K562 (cell line): ENCODE data around the gene MAD1L1. TPM values are rescaled to one million over a fixed set of nuclear protein-coding genes. Genes with fewer than 3 reads are reported as not detected.

Experiments
- EHMT2 ChIP-seq: fragments of 450-650 bp; IDR thresholded peaks from 2 replicates; pipeline ENCODE4 v1.6.1; 2018; ENCODE audit warnings: antibody characterized with exemption
- FOSL1 ChIP-seq: fragments of 200-800 bp; sonication (Bioruptor generic); conservative IDR thresholded peaks from 2 replicates; pipeline ENCODE4 v1.6.1; 2016; ENCODE audit warnings: missing genetic modification characterization, missing compliant biosample characterization
- MEIS2 ChIP-seq: fragments of 450-650 bp; IDR thresholded peaks from 2 replicates; pipeline ENCODE4 v1.6.1; 2014; ENCODE audit warnings: mild to moderate bottlenecking; ENCODE audit not compliant: partially characterized antibody
- NCOR1 ChIP-seq: fragments of 450-650 bp; IDR thresholded peaks from 2 replicates; pipeline ENCODE4 v1.6.1; 2016; ENCODE audit warnings: mild to moderate bottlenecking, moderate library complexity
- SRSF9 ChIP-seq: fragments of 200-400 bp; formaldehyde crosslinking; IDR thresholded peaks from 2 replicates; pipeline ENCODE4 v1.6.1; 2017; ENCODE audit warnings: low read depth, low read length, borderline replicate concordance
- ZBTB17 ChIP-seq: fragments of 450-650 bp; formaldehyde crosslinking; IDR thresholded peaks from 2 replicates; pipeline ENCODE4 v1.4.0; 2020; ENCODE audit warnings: mild to moderate bottlenecking
- ZNF695 ChIP-seq: fragments of 450-650 bp; formaldehyde crosslinking; IDR thresholded peaks from 2 replicates; pipeline ENCODE4 v1.4.0; 2020; ENCODE audit warnings: mild to moderate bottlenecking, moderate library complexity
- polyA plus RNA-seq, 8 experiments: library from polyadenylated mRNA; depleted of rRNA in 4 of 8; stranded (reverse) in 5 of 8; unstranded in 3 of 8; fragments of >200 nt; fragmentation: Nextera tagmentation in 2 of 8; fragmentation: Illumina TruSeq in 1 of 8; extraction: Ambion mirVana in 2 of 8; extraction: Trizol in 1 of 8; gene quantifications; 2 replicates each; pipeline versions ENCODE4 v1.2.1 to v1.2.3, GENCODE V29; 2011 to 2014; ENCODE audit warnings: inconsistent platforms in 1 of 8, missing spikeins in 1 of 8
- total RNA-seq, 7 experiments: library from RNA; depleted of rRNA in 6 of 7; stranded (reverse); fragments of >200 nt in 6 of 7; fragmentation: Illumina TruSeq in 2 of 7; extraction: Trizol in 2 of 7; gene quantifications; 2 replicates each; pipeline versions ENCODE4 v1.2.1 to v1.2.3, GENCODE V29; 2011 to 2021; ENCODE audit warnings: low replicate concordance in 1 of 7
- TF ChIP-seq, protein P1 (sequence below): fragments of 200-800 bp; sonication (Bioruptor generic); IDR thresholded peaks from 2 replicates; pipeline ENCODE4 v1.6.1; 2016; ENCODE audit warnings: missing genetic modification characterization, missing compliant biosample characterization
- TF ChIP-seq, protein P2 (sequence below): fragments of 250-450 bp; sonication (Bioruptor Pico); IDR thresholded peaks from 2 replicates; pipeline ENCODE4 v1.4.0; 2020

MAD1L1 gene
- total and polyA plus RNA-seq, 9 of the 15 experiments (the other 6 are each of a cell fraction or from before 2014, with no cell fraction given), result 1.7 to 89.7 (median 18.0) TPM

DNA sequence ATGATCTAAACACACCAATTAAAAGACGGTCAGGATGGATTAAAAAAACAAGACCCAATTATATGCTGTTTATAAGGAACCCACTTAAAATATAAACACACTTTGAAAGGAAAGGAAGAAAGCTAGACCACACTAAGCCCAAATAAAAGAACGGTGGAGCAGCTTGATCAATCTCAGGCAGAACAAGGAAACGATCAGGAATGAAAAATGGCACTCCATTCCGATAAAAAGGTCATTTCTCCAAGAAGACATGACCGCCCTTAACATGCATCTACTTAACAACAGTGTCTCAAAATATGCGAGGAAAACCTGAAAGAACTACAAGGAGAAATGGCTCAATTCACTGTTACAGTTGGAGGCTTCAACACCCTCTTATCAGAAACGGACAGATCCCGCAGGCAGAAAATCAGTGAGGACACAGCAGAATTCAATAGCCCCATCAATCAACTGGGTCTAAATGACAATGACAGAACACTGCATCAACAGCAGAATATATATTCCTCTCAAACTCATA is 210.0 kb downstream of the MAD1L1 start (continued):
- TF ChIP-seq, protein P1, sequence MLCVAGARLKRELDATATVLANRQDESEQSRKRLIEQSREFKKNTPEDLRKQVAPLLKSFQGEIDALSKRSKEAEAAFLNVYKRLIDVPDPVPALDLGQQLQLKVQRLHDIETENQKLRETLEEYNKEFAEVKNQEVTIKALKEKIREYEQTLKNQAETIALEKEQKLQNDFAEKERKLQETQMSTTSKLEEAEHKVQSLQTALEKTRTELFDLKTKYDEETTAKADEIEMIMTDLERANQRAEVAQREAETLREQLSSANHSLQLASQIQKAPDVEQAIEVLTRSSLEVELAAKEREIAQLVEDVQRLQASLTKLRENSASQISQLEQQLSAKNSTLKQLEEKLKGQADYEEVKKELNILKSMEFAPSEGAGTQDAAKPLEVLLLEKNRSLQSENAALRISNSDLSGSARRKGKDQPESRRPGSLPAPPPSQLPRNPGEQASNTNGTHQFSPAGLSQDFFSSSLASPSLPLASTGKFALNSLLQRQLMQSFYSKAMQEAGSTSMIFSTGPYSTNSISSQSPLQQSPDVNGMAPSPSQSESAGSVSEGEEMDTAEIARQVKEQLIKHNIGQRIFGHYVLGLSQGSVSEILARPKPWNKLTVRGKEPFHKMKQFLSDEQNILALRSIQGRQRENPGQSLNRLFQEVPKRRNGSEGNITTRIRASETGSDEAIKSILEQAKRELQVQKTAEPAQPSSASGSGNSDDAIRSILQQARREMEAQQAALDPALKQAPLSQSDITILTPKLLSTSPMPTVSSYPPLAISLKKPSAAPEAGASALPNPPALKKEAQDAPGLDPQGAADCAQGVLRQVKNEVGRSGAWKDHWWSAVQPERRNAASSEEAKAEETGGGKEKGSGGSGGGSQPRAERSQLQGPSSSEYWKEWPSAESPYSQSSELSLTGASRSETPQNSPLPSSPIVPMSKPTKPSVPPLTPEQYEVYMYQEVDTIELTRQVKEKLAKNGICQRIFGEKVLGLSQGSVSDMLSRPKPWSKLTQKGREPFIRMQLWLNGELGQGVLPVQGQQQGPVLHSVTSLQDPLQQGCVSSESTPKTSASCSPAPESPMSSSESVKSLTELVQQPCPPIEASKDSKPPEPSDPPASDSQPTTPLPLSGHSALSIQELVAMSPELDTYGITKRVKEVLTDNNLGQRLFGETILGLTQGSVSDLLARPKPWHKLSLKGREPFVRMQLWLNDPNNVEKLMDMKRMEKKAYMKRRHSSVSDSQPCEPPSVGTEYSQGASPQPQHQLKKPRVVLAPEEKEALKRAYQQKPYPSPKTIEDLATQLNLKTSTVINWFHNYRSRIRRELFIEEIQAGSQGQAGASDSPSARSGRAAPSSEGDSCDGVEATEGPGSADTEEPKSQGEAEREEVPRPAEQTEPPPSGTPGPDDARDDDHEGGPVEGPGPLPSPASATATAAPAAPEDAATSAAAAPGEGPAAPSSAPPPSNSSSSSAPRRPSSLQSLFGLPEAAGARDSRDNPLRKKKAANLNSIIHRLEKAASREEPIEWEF, result peak; percentile 41; the same call in 1 of the 2 replicates
- TF ChIP-seq ZBTB17 (CRISPR knock-in tag) (no peak), ZNF695 (no peak), NCOR1 (peak; percentile 97), MEIS2 (peak; percentile 100), EHMT2 (peak; percentile 70; the same call in 1 of the 2 replicates), SRSF9 (no peak), FOSL1 (tag) (peak; percentile 66)
- TF ChIP-seq, protein P2, sequence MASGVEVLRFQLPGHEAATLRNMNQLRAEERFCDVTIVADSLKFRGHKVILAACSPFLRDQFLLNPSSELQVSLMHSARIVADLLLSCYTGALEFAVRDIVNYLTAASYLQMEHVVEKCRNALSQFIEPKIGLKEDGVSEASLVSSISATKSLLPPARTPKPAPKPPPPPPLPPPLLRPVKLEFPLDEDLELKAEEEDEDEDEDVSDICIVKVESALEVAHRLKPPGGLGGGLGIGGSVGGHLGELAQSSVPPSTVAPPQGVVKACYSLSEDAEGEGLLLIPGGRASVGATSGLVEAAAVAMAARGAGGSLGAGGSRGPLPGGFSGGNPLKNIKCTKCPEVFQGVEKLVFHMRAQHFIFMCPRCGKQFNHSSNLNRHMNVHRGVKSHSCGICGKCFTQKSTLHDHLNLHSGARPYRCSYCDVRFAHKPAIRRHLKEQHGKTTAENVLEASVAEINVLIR (CRISPR knock-in tag), result no peak
- TF ChIP-seq, all 486 proteins: peak for 147
